SK-N-SH treated with all-trans-retinoic acid at 6 μM for 48 hours (cell line): ENCODE measurements around the gene CD180.

ENCODE experiments used
- ATAC-seq: fragments of 200-7000 bp; cut with Tn5 transposase; 3 replicates; pipeline ENCODE4 v1.9.1; 2020; ENCODE audit warnings: mild to moderate bottlenecking, moderate library complexity
- ARNTL ChIP-seq: fragments of 450-650 bp; formaldehyde crosslinking; IDR thresholded peaks from 2 replicates; pipeline ENCODE4 v1.5.0; 2020; ENCODE audit warnings: low read depth, mild to moderate bottlenecking, moderate library complexity, borderline replicate concordance
- BACH2 ChIP-seq: fragments of 250-450 bp; sonication (Bioruptor Pico); IDR thresholded peaks from 2 replicates; pipeline ENCODE4 v1.9.0; 2021; ENCODE audit warnings: mild to moderate bottlenecking, borderline replicate concordance
- CREB5 ChIP-seq: fragments of 250-450 bp; sonication (Bioruptor Pico); IDR thresholded peaks from 2 replicates; pipeline ENCODE4 v1.5.1; 2020; ENCODE audit warnings: low read depth, mild to moderate bottlenecking, moderate library complexity
- CSDC2 ChIP-seq: fragments of 250-450 bp; sonication (Bioruptor Pico); IDR thresholded peaks from 2 replicates; pipeline ENCODE4 v1.5.0; 2020; ENCODE audit warnings: mild to moderate bottlenecking, moderate library complexity
- CSRNP3 ChIP-seq: fragments of 250-450 bp; sonication (Bioruptor Pico); IDR thresholded peaks from 2 replicates; pipeline ENCODE4 v1.5.1; 2021; ENCODE audit warnings: mild to moderate bottlenecking, moderate library complexity
- ESRRG ChIP-seq: fragments of 250-450 bp; sonication (Bioruptor Pico); IDR thresholded peaks from 2 replicates; pipeline ENCODE4 v1.6.1; 2021; ENCODE audit warnings: mild to moderate bottlenecking
- ISL1 ChIP-seq: fragments of 250-450 bp; sonication (Bioruptor Pico); IDR thresholded peaks from 2 replicates; pipeline ENCODE4 v2.1.2; 2022; ENCODE audit warnings: mild to moderate bottlenecking, moderate library complexity
- OSR1 ChIP-seq: fragments of 250-450 bp; sonication (Bioruptor Pico); IDR thresholded peaks from 2 replicates; pipeline ENCODE4 v1.8.0; 2022; ENCODE audit warnings: moderate library complexity, mild to moderate bottlenecking, inconsistent platforms
- PATZ1 ChIP-seq: fragments of 250-450 bp; sonication (Bioruptor Pico); IDR thresholded peaks from 2 replicates; pipeline ENCODE4 v1.8.0; 2020; ENCODE audit warnings: mild to moderate bottlenecking, moderate library complexity, borderline replicate concordance
- POU6F1 ChIP-seq: fragments of 250-450 bp; sonication (Bioruptor Pico); IDR thresholded peaks from 2 replicates; pipeline ENCODE4 v1.8.0; 2021; ENCODE audit warnings: low read depth, mild to moderate bottlenecking, moderate library complexity, borderline replicate concordance
- PPARA ChIP-seq: fragments of 250-450 bp; sonication (Bioruptor Pico); IDR thresholded peaks from 2 replicates; pipeline ENCODE4 v1.5.0; 2020; ENCODE audit warnings: mild to moderate bottlenecking, borderline replicate concordance
- RARB ChIP-seq: fragments of 250-450 bp; sonication (Bioruptor Pico); IDR thresholded peaks from 2 replicates; pipeline ENCODE4 v1.8.0; 2021; ENCODE audit warnings: mild to moderate bottlenecking, moderate library complexity
- SNAI2 ChIP-seq: fragments of 250-450 bp; sonication (Bioruptor Pico); IDR thresholded peaks from 2 replicates; pipeline ENCODE4 v1.5.0; 2020; ENCODE audit warnings: mild to moderate bottlenecking, moderate library complexity
- TCF4 ChIP-seq: fragments of 250-450 bp; sonication (Bioruptor Pico); IDR thresholded peaks from 2 replicates; pipeline ENCODE4 v1.8.0; 2021; ENCODE audit warnings: mild to moderate bottlenecking, moderate library complexity, borderline replicate concordance
- TOX ChIP-seq: fragments of 250-450 bp; sonication (Bioruptor Pico); IDR thresholded peaks from 2 replicates; pipeline ENCODE4 v1.8.0; 2021; ENCODE audit warnings: mild to moderate bottlenecking, moderate library complexity, borderline replicate concordance
- TSHZ2 ChIP-seq: fragments of 250-450 bp; sonication (Bioruptor Pico); IDR thresholded peaks from 2 replicates; pipeline ENCODE4 v1.5.0; 2020; ENCODE audit warnings: mild to moderate bottlenecking, moderate library complexity
- ZC3H10 ChIP-seq: fragments of 250-450 bp; sonication (Bioruptor Pico); IDR thresholded peaks from 2 replicates; pipeline ENCODE4 v1.5.1; 2021; ENCODE audit warnings: mild to moderate bottlenecking, moderate library complexity
- ZFP3 ChIP-seq: fragments of 250-450 bp; sonication (Bioruptor Pico); IDR thresholded peaks from 2 replicates; pipeline ENCODE4 v1.5.0; 2020; ENCODE audit warnings: mild to moderate bottlenecking, moderate library complexity
- ZFP30 ChIP-seq: fragments of 450-650 bp; formaldehyde crosslinking; IDR thresholded peaks from 2 replicates; pipeline ENCODE4 v1.5.0; 2022; ENCODE audit warnings: mild to moderate bottlenecking, moderate library complexity
- ZNF565 ChIP-seq: fragments of 450-650 bp; formaldehyde crosslinking; conservative IDR thresholded peaks from 2 replicates; pipeline ENCODE4 v1.5.0; 2020; ENCODE audit warnings: low read depth, mild to moderate bottlenecking, moderate library complexity
- ZNF70 ChIP-seq: fragments of 450-650 bp; formaldehyde crosslinking; IDR thresholded peaks from 2 replicates; pipeline ENCODE4 v1.5.0; 2020; ENCODE audit warnings: mild to moderate bottlenecking, moderate library complexity

The CD180 gene

GRCh38 chr5:67214707-67215447 is 18.3 kb upstream of the CD180 start:
- TF ChIP-seq ESRRG (CRISPR knock-in tag), result no peak
- TF ChIP-seq TOX (CRISPR knock-in tag), result no peak
- TF ChIP-seq ZNF70 (CRISPR knock-in tag), result no peak
- TF ChIP-seq PPARA, result no peak
- TF ChIP-seq CSRNP3, result no peak
- no peak for TF ChIP-seq CREB5
- TF ChIP-seq ARNTL (CRISPR knock-in tag), result no peak
- TF ChIP-seq ISL1 (CRISPR knock-in tag), result no peak
- no peak for TF ChIP-seq POU6F1
- no peak for TF ChIP-seq ZFP30 (CRISPR knock-in tag)
- TF ChIP-seq PATZ1 (CRISPR knock-in tag), result no peak
- TF ChIP-seq BACH2 (CRISPR knock-in tag), result no peak
- no peak for ATAC-seq

GRCh38 chr5:67214036-67214435 is 17.4 kb upstream of the CD180 start:
- no peak for TF ChIP-seq ESRRG (CRISPR knock-in tag)
- no peak for TF ChIP-seq TSHZ2
- no peak for TF ChIP-seq ZNF565
- no peak for TF ChIP-seq TOX (CRISPR knock-in tag)
- no peak for TF ChIP-seq RARB (CRISPR knock-in tag)
- no peak for TF ChIP-seq BACH2 (CRISPR knock-in tag)
- no peak for TF ChIP-seq CSDC2 (CRISPR knock-in tag)
- no peak for TF ChIP-seq ISL1 (CRISPR knock-in tag)
- no peak for TF ChIP-seq ZFP3
- no peak for TF ChIP-seq PPARA
- TF ChIP-seq ZFP30 (CRISPR knock-in tag), result no peak
- TF ChIP-seq ARNTL (CRISPR knock-in tag), result no peak
- no peak for ATAC-seq

- peak; percentile 40; the same call in 2 of the 3 replicates for ATAC-seq
- TF ChIP-seq PPARA (no peak), ZFP30 (CRISPR knock-in tag) (no peak), ZNF70 (CRISPR knock-in tag) (no peak), SNAI2 (CRISPR knock-in tag) (no peak), CSRNP3 (no peak), ZC3H10 (CRISPR knock-in tag) (no peak), ISL1 (CRISPR knock-in tag) (no peak), OSR1 (CRISPR knock-in tag) (no peak), PATZ1 (CRISPR knock-in tag) (no peak), CREB5 (no peak), ZNF565 (no peak), ZFP3 (no peak), BACH2 (CRISPR knock-in tag) (no peak), TCF4 (CRISPR knock-in tag) (no peak), RARB (CRISPR knock-in tag) (no peak), TOX (CRISPR knock-in tag) (no peak)
Observed at GRCh38 chr5:67211926-67212325, 15.3 kb upstream of the CD180 start.
